Esophagus (tissue), 2 donors: ENCODE measurements around the gene TPGS1. TPM values are rescaled to one million over a fixed set of nuclear protein-coding genes. Genes with fewer than 3 reads are reported as not detected.

Experiments used
- H3K27ac ChIP-seq, 2 donors: one replicate each; pipeline ENCODE4 v1.5.1; 2013; ENCODE audit warnings: low read depth in 2 of 2, mild to moderate bottlenecking in 2 of 2, inconsistent platforms in 1 of 2, low read length in 1 of 2, moderate library complexity in 1 of 2
- H3K27me3 ChIP-seq, 2 donors: one replicate each; pipeline ENCODE4 v1.6.1; 2013; ENCODE audit warnings: low read length in 2 of 2, control low read depth in 1 of 2, mild to moderate bottlenecking in 1 of 2; ENCODE audit not compliant: insufficient read depth in 2 of 2, control insufficient read depth in 1 of 2
- H3K36me3 ChIP-seq, 2 donors: one replicate each; pipeline ENCODE4 v1.6.1; 2013; ENCODE audit warnings: low read length in 1 of 2; ENCODE audit not compliant: control insufficient read depth in 2 of 2, insufficient read depth in 2 of 2
- H3K4me1 ChIP-seq, 2 donors: one replicate each; pipeline ENCODE4 v1.6.1; 2013; ENCODE audit warnings: low read length in 1 of 2; ENCODE audit not compliant: control insufficient read depth in 2 of 2, insufficient read depth in 2 of 2
- H3K4me3 ChIP-seq, 2 donors: one replicate each; pipeline ENCODE4 v1.5.1; 2013; ENCODE audit warnings: low read length in 2 of 2, mild to moderate bottlenecking in 2 of 2, low read depth in 1 of 2, moderate library complexity in 1 of 2
- H3K9me3 ChIP-seq, 2 donors: one replicate each; pipeline ENCODE4 v1.6.1; 2013; ENCODE audit warnings: mild to moderate bottlenecking in 2 of 2, low read depth in 1 of 2, low read length in 1 of 2, moderate library complexity in 1 of 2; ENCODE audit not compliant: control insufficient read depth in 2 of 2, insufficient read depth in 1 of 2
- WGBS, 2 donors: extraction: QIAGEN DNeasy Blood & Tissue Kit; methylation state at CpG; one replicate each; pipeline ENCODE4 v1.1.7; 2013; 5-methylcytosine and 5-hydroxymethylcytosine counted together
- polyA plus RNA-seq, 2 donors: library from polyadenylated mRNA; stranded (reverse); fragments of 200-250 nt; gene quantifications; one replicate each; pipeline ENCODE4 v1.2.3, GENCODE V29; 2013
- donor health status: healthy with polysubstance abuse.
- donor health status: Bipolar disorder and iron deficiency.

TPGS1 gene
- polyA plus RNA-seq, 2 donors, result 13.9 to 16.8 TPM

DNA sequence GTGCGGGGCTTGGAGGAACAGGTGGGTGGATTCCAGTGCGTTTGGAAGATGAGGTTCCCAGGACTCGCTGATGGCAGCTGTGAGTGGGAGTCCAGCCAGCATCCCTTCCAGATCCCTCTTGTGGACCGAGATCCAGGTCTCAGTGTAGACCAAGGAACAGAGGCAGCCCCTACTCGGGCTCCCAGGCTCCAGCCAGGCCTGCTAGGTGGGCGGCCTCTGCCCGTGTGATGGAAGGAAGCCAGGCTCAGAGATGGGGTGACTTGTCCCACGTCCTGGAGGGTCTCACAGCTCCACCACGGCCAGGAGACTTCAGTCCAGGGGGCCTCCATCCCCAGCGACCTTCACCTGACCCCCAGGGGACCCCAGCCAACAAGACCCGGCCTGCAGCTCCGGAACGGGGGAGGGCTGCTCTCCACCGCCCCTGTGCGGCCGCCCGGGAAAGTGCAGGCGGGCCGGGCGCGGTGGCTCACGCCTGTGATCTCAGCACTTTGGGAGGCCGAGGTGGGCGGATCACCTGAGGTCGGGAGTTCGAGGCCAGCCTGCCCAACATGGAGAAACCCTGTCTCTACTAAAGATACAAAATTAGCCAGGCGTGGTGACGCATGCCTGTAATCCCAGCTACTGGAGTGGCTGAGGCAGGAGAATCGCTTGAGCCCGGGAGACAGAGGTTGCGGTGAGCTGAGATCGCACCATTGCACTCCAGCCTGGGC lies 11.7 kb upstream of the TPGS1 start:
- WGBS, 2 donors, result 16 to 21% methylated on average over 32 of the region's 32 CpGs
- peaks cover 0 to 11% of the 10 kb centered on the region in 2 donors for H3K27me3 ChIP-seq
- H3K27ac ChIP-seq, result peak overlapping the region in 1 of 2 donors; percentile 7
- H3K9me3 ChIP-seq, result no peaks in the 10 kb centered on the region
- H3K36me3 ChIP-seq, result no peaks in the 10 kb centered on the region
- H3K4me3 ChIP-seq, result no peak overlapping the region
- peaks cover 0 to 7% of the 10 kb centered on the region in 2 donors for H3K4me1 ChIP-seq

DNA sequence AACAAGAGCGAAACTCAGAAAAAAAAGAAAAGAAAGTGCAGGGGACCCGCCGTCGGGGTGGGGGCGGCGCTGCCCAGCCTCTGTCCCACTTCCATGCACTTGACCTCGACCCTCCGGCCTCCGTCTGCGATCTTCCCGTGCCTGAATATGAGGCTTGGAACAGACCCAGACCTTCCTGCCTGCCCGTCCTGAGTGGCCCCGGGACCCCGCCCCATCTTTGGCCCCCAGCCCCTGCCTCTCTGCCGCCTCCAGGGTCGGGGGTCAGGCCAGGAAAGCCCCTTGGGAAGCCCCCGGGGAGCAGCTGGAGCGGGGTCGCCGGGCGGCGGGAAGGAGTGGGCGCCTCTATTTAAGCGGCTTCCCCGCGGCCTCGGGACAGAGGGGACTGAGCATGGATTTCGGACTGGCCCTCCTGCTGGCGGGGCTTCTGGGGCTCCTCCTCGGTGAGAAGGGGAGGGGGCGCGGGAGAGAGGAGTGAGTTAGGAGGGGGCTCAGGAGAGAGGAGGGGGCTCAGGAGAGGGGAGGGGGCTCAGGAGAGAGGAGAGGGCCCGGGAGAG lies 11.1 kb upstream of the TPGS1 start, which contains the start of gene MADCAM1:
TSS of gene MADCAM1 (plus strand) at position 375 of the 554 bp plus-strand sequence. CDS start at position 389, 14 bp downstream.
- Histone ChIP-seq H3K27ac (peak within 1 kb of the TSS in 1 of 2 donors; percentile 7), H3K4me3 (no peak within 1 kb of the TSS), H3K4me1 (peaks cover 0 to 7% of the 10 kb centered on the region in 2 donors), H3K9me3 (no peaks in the 10 kb centered on the region), H3K36me3 (no peaks in the 10 kb centered on the region), H3K27me3 (peaks cover 0 to 11% of the 10 kb centered on the region in 2 donors)
- WGBS, 2 donors, result 10 to 12% methylated on average over 23 to 33 of the region's 33 CpGs

DNA sequence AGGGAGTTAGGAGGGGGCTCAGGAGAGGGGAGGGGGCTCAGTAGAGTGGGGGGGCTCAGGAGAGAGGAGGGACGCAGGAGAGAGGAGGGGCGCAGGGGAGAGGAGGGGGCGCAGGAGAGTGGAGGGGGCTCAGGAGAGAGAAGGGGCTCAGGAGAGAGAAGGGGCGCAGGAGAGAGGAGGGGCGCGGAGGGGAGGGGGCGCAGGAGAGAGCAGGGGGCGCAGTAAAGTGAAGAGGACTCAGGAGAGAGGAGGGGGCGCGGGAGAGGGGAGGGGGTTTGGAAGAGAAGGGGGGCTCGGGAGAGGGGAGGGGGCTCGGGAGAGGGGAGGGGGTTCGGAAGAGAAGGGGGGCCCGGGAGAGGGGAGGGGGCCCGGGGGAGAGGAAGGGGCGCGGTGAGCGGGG lies 10.3 kb upstream of the TPGS1 start:
- H3K9me3 ChIP-seq, result no peaks in the 10 kb centered on the region

DNA sequence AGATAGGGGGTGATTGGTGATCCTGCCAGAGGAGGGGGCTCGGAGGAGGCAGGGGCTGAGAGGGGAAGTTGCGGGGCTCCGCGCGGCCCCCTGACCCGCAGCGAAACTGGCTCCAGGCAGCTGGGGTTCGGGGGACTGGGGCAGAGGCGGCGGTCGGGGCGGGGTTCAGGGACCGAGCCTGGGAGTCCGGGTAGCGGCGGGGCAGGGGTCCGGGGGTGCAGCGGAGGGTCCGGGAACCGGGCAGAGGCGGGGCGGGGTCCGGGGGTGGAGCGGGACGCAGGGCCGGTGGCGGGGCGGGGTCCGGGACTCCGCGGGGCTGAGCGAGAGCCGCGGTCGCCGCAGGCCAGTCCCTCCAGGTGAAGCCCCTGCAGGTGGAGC lies 9.8 kb upstream of the TPGS1 start:
- no peak overlapping the region for H3K4me3 ChIP-seq
- H3K4me1 ChIP-seq, result peaks cover 0 to 7% of the 10 kb centered on the region in 2 donors
- no peak overlapping the region for H3K27ac ChIP-seq
- peaks cover 0 to 11% of the 10 kb centered on the region in 2 donors for H3K27me3 ChIP-seq
- H3K36me3 ChIP-seq, result no peaks in the 10 kb centered on the region
- H3K9me3 ChIP-seq, result no peaks in the 10 kb centered on the region
- 3 to 5% methylated on average over 15 to 36 of the region's 36 CpGs for WGBS, 2 donors

More for the DNA sequence above, 10.3 kb upstream of the TPGS1 start:
- Histone ChIP-seq H3K4me1 (peaks cover 0 to 7% of the 10 kb centered on the region in 2 donors), H3K27me3 (peaks cover 0 to 11% of the 10 kb centered on the region in 2 donors), H3K27ac (no peak overlapping the region), H3K36me3 (no peaks in the 10 kb centered on the region), H3K4me3 (no peak overlapping the region)
- 7 to 8% methylated on average over 3 to 18 of the region's 18 CpGs for WGBS, 2 donors

DNA sequence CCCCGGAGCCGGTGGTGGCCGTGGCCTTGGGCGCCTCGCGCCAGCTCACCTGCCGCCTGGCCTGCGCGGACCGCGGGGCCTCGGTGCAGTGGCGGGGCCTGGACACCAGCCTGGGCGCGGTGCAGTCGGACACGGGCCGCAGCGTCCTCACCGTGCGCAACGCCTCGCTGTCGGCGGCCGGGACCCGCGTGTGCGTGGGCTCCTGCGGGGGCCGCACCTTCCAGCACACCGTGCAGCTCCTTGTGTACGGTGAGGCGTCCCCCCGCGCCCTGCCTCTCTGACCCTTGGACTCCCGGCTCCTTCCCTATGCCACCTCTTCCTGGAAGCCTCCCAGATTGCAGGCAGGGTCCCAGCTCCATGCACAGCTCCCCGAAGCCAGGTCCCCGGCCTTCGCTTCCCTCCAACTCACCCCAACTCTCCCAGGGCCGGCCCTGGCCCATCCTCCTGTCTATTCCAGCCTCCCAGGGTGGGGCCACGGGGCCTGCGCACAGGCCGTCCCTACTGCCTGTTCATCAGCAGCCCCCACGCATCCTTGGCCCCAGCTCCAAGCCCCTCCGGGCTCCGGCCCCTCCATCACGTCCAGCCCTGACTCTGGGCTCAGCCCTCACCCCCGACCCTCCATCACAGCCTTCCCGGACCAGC lies 9.3 kb upstream of the TPGS1 start:
- H3K4me3 ChIP-seq, result no peak overlapping the region
- peaks cover 0 to 7% of the 10 kb centered on the region in 2 donors for H3K4me1 ChIP-seq
- H3K27ac ChIP-seq, result no peak overlapping the region
- no peaks in the 10 kb centered on the region for H3K9me3 ChIP-seq
- WGBS, 2 donors, result 11 to 13% methylated on average over 25 to 50 of the region's 50 CpGs
- H3K36me3 ChIP-seq, result no peaks in the 10 kb centered on the region
- H3K27me3 ChIP-seq, result peaks cover 0 to 11% of the 10 kb centered on the region in 2 donors

DNA sequence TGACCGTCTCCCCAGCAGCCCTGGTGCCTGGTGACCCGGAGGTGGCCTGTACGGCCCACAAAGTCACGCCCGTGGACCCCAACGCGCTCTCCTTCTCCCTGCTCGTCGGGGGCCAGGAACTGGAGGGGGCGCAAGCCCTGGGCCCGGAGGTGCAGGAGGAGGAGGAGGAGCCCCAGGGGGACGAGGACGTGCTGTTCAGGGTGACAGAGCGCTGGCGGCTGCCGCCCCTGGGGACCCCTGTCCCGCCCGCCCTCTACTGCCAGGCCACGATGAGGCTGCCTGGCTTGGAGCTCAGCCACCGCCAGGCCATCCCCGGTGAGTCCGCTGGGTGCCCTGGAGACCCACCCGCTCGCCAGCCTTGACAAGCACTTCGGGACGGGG lies 8.8 kb upstream of the TPGS1 start:
- Histone ChIP-seq H3K4me1 (peaks cover 0 to 7% of the 10 kb centered on the region in 2 donors), H3K27ac (no peak overlapping the region), H3K9me3 (no peaks in the 10 kb centered on the region), H3K4me3 (no peak overlapping the region), H3K36me3 (no peaks in the 10 kb centered on the region), H3K27me3 (peaks cover 0 to 11% of the 10 kb centered on the region in 2 donors)
- 19 to 23% methylated on average over 25 to 26 of the region's 26 CpGs for WGBS, 2 donors

DNA sequence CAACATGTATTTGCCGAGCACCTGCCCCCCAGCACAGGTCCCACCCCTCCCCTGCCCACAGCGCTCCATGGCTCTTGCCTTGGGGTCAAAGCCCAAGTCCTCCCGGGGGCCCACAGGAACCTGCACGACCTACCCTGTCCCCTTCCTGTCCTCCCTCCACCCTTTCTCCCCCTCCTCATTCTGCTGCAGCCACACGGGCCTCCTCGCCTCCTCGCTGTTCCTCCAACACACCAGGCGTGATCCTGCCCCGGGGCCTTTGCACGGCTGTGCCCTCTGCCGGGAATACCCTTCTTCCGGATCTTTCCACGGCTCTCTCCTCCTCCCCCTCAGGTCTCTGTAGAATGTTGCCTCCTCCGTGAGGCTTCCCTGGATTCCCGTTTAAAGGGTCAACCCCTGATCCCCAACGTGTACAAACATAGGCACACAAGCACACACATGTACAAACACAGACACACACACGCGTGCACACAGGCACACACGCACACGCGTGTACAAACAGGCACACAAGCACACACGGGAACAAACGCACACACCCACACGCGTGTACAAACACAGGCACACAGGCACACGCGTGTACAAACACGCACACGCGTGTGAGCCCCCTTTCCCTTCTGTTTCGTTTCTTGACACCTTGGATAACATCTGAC lies 8.2 kb upstream of the TPGS1 start:
- H3K9me3 ChIP-seq, result no peaks in the 10 kb centered on the region

DNA sequence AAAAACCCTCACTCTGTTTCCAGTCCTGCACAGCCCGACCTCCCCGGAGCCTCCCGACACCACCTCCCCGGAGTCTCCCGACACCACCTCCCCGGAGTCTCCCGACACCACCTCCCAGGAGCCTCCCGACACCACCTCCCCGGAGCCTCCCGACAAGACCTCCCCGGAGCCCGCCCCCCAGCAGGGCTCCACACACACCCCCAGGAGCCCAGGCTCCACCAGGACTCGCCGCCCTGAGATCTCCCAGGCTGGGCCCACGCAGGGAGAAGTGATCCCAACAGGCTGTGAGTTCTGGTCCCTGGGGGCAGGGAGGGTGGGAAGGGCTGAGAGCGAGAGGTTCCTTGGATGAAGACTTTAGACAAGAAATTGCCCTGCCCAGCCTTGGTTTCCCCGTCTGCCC lies 5.7 kb upstream of the TPGS1 start:
- Histone ChIP-seq H3K9me3 (no peaks in the 10 kb centered on the region), H3K36me3 (peaks cover 0 to 2% of the 10 kb centered on the region in 2 donors), H3K4me1 (peaks cover 0 to 4% of the 10 kb centered on the region in 2 donors), H3K4me3 (no peak overlapping the region), H3K27ac (no peak overlapping the region), H3K27me3 (peaks cover 0 to 11% of the 10 kb centered on the region in 2 donors)
- WGBS, 2 donors, result 82 to 88% methylated on average over 16 to 17 of the region's 17 CpGs

More for the DNA sequence above, 8.2 kb upstream of the TPGS1 start:
- Histone ChIP-seq H3K36me3 (no peaks in the 10 kb centered on the region), H3K4me1 (peaks cover 0 to 7% of the 10 kb centered on the region in 2 donors), H3K27me3 (peaks cover 0 to 11% of the 10 kb centered on the region in 2 donors), H3K27ac (no peak overlapping the region), H3K4me3 (no peak overlapping the region)
- 71 to 73% methylated on average over 29 to 31 of the region's 31 CpGs for WGBS, 2 donors

DNA sequence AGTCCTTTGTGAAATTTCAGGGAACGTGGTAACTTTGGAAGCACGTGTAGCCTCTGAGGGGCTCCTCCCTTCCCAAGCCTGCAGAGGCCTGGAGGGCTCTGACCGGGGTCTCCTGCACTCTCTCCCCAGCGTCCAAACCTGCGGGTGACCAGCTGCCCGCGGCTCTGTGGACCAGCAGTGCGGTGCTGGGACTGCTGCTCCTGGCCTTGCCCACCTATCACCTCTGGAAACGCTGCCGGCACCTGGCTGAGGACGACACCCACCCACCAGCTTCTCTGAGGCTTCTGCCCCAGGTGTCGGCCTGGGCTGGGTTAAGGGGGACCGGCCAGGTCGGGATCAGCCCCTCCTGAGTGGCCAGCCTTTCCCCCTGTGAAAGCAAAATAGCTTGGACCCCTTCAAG lies 2.7 kb upstream of the TPGS1 start:
- H3K9me3 ChIP-seq, result no peaks in the 10 kb centered on the region
- peaks cover 0 to 3% of the 10 kb centered on the region in 2 donors for H3K36me3 ChIP-seq
- WGBS, 2 donors, result 91% methylated on average over 14 of the region's 14 CpGs
- no peak overlapping the region for H3K27ac ChIP-seq
- H3K27me3 ChIP-seq, result no peaks in the 10 kb centered on the region
- H3K4me3 ChIP-seq, result no peak overlapping the region
- H3K4me1 ChIP-seq, result peaks cover 6% of the 10 kb centered on the region in 2 donors
